Measurements from ENCODE around the gene F13B.

DNA sequence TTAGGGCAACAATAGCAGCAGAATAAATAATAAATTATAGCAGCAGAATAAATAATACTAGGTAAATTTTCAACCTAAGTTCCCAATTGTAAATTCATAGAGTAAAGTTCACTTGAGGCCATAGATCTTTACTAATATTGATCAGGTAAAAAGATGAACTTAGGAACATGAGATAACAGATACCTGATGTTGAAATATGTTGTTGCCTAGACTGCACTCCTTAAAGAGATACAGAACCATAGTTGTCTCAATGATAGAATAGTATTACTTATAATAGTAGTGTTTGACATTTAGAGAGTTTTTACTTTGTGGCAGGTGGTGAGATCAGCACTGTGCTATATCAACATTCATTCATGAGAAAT, 378 bp upstream of the F13B start:
- TF ChIP-seq CTCF (IDR thresholded peaks at IDR 0.05) (no peak), EP300 (IDR thresholded peaks at IDR 0.05) (no peak)

Data from upper lobe of left lung (tissue), 4 donors.